OCI-LY7 (cell line): Measurements from ENCODE around the gene TRMO. TPM values are rescaled to one million over a fixed set of nuclear protein-coding genes. Genes with fewer than 3 reads are reported as not detected.

Experiments used
- BruUV-seq: library from RNA; stranded (reverse); fragments of 400-500 nt; replicated peaks from 2 replicates; lab custom pipeline; 2021; lab: Mats Ljungman, UMichigan
- CTCF ChIA-PET: fragments of 300-600 bp; sonication (Branson Sonifier 250); formaldehyde crosslinking; loops from one replicate; lab custom pipeline; 2022; ENCODE audit warnings: antibody characterized with exemption; ENCODE audit not compliant: unreplicated experiment; lab: Charles Lee
- POLR2A ChIA-PET: fragments of 300-600 bp; sonication (Branson Sonifier 250); formaldehyde crosslinking; loops from one replicate; lab custom pipeline; 2022; ENCODE audit warnings: antibody characterized with exemption; lab: Charles Lee
- DNase-seq: peaks from one replicate; pipeline ENCODE4 v3.0.0-alpha.2; 2015; ENCODE audit warnings: low spot score
- H2AFZ ChIP-seq: fragments of 200-600 bp; sonication (generic), shearing (Covaris generic); 2 replicates; pipeline ENCODE4 v1.6.1; 2014; ENCODE audit warnings: mild to moderate bottlenecking, antibody characterized with exemption, low read length, moderate library complexity
- H3K27ac ChIP-seq: fragments of 200-600 bp; sonication (generic); 2 replicates; pipeline ENCODE4 v1.5.1; 2014; ENCODE audit warnings: mixed run types, low read depth, mild to moderate bottlenecking, moderate library complexity, low read length, inconsistent platforms; ENCODE audit not compliant: poor library complexity, severe bottlenecking
- H3K36me3 ChIP-seq: fragments of 200-600 bp; sonication (generic); 2 replicates; pipeline ENCODE4 v1.6.1; 2014; ENCODE audit warnings: mild to moderate bottlenecking, antibody characterized with exemption, low read length, moderate library complexity, mixed read lengths; ENCODE audit not compliant: insufficient read depth
- H3K4me1 ChIP-seq: fragments of 200-600 bp; sonication (generic); 2 replicates; pipeline ENCODE4 v1.5.1; 2014; ENCODE audit warnings: mild to moderate bottlenecking, low read length; ENCODE audit not compliant: insufficient read depth, poor library complexity, severe bottlenecking
- H3K4me2 ChIP-seq: fragments of 200-600 bp; sonication (generic); 2 replicates; pipeline ENCODE4 v1.6.1; 2014; ENCODE audit warnings: mild to moderate bottlenecking, low read length
- H3K4me3 ChIP-seq: fragments of 200-600 bp; sonication (generic); 2 replicates; pipeline ENCODE4 v1.5.1; 2014; ENCODE audit warnings: mild to moderate bottlenecking, low read depth, low read length; ENCODE audit not compliant: poor library complexity, severe bottlenecking
- H3K79me2 ChIP-seq: fragments of 200-600 bp; sonication (generic); 2 replicates; pipeline ENCODE4 v1.6.1; 2016; ENCODE audit warnings: low read depth, mild to moderate bottlenecking, low read length, moderate library complexity, mixed read lengths; ENCODE audit not compliant: insufficient read depth
- H3K9me2 ChIP-seq: fragments of 200-600 bp; sonication (generic); 2 replicates; pipeline ENCODE4 v1.6.1; 2016; ENCODE audit warnings: mild to moderate bottlenecking, low read length, mixed read lengths; ENCODE audit not compliant: insufficient read depth
- H3K9me3 ChIP-seq: fragments of 200-600 bp; sonication (generic); 2 replicates; pipeline ENCODE4 v1.6.1; 2014; ENCODE audit warnings: mild to moderate bottlenecking, mixed run types, low read length, mixed read lengths
- H4K20me1 ChIP-seq: fragments of 200-600 bp; sonication (generic); 2 replicates; pipeline ENCODE4 v1.6.1; 2014; ENCODE audit warnings: mild to moderate bottlenecking, antibody characterized with exemption, low read length, moderate library complexity, mixed read lengths; ENCODE audit not compliant: insufficient read depth
- CTCF ChIP-seq: fragments of 200-600 bp; sonication (generic); conservative IDR thresholded peaks from 2 replicates; pipeline ENCODE4 v1.5.1; 2014; ENCODE audit warnings: mild to moderate bottlenecking, antibody characterized with exemption, low read length, moderate library complexity, mixed read lengths
- EZH2phosphoT487 ChIP-seq: fragments of 200-600 bp; sonication (generic); IDR thresholded peaks from 2 replicates; pipeline ENCODE4 v1.6.1; 2018; ENCODE audit warnings: low read depth, borderline replicate concordance, mild to moderate bottlenecking, mixed run types, antibody characterized with exemption, low read length, moderate library complexity, mixed read lengths
- intact Hi-C: fragments of 100-400 bp; cut with micrococcal nuclease; formaldehyde crosslinking; loops from one replicate; pipeline ENCODE4 v1.10.0; 2022; ENCODE audit not compliant: unreplicated experiment
- total RNA-seq, 2 experiments: library from RNA; depleted of rRNA in 1 of 2; stranded (reverse); fragments of >200 nt in 1 of 2; shearing (Covaris generic) in 1 of 2; gene quantifications; 2 replicates each; pipeline ENCODE4 v1.2.3, GENCODE V29; 2014 to 2022

The TRMO gene
- total RNA-seq, 2 experiments from 2014 or later: 10.9 to 17.6 TPM

DNA sequence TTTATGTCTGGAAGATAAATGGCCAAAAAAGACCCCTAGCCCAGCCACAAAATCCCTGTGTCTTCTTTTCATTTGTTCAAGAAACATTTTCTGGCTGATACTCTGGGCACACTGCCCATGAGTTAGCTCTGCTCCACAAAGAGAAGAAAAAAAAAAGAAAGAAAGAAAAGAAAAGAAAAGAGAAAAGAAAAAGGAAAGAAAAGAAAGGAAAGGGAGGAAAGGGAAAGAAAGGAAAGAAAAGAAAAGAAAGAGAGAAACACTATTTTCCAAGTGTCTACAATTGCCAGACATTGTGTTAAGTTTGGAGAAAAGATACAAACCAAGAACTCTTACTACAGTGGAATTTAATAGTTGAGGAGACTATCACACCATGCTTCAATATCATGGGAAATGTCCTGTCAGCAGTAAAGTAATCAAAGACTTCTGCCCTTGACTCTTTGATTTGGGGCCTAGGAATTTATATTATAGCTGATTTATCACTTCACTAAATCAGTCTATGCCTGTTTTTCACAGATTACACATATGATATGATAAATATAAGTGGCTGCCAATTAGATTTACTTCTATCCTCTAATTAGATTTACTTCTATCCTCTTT, 3.0 kb downstream of the TRMO start:
- no peak overlapping the region for H3K4me3 ChIP-seq
- H2AFZ ChIP-seq: no peak overlapping the region
- intact Hi-C loops: no loop called here
- BruUV-seq: no TSS peak
- ChIA-PET CTCF (no interaction called here), POLR2A (interaction anchor here (1.0 to 2.6 kb wide), 2 partner anchors 17 to 202 kb away, joined by 4 to 10 read pairs; no protein-coding TSS in a partner anchor)
- H3K4me2 ChIP-seq: peak overlapping the region; percentile 85; the same call in 1 of the 2 replicates
- H3K27ac ChIP-seq: no peak overlapping the region
- H3K79me2 ChIP-seq: peaks cover 14% of the 10 kb centered on the region; the same call in 1 of the 2 replicates
- no peaks in the 10 kb centered on the region for H4K20me1 ChIP-seq
- H3K9me3 ChIP-seq: no peaks in the 10 kb centered on the region
- DNase-seq: no peak
- H3K4me1 ChIP-seq: peaks cover 18% of the 10 kb centered on the region
- H3K9me2 ChIP-seq: no peaks in the 10 kb centered on the region; the same call in 1 of the 2 replicates
- H3K36me3 ChIP-seq: peaks cover 13% of the 10 kb centered on the region
- TF ChIP-seq CTCF (no peak), EZH2phosphoT487 (no peak)

- peaks cover 19% of the 10 kb centered on the region for H3K36me3 ChIP-seq
- no TSS peak for BruUV-seq
- intact Hi-C loops: no loop called here
Observed at GRCh38 chr9:97918611-97919010, 3.7 kb downstream of the TRMO start.

More at GRCh38 chr9:97918611-97919010, 3.7 kb downstream of the TRMO start:
- CTCF ChIA-PET: no interaction called here
- H3K9me2 ChIP-seq: no peaks in the 10 kb centered on the region; the same call in 1 of the 2 replicates
- peaks cover 13% of the 10 kb centered on the region for H3K4me1 ChIP-seq
- H4K20me1 ChIP-seq: no peaks in the 10 kb centered on the region
- no peak overlapping the region for H3K4me3 ChIP-seq
- POLR2A ChIA-PET: no interaction called here
- TF ChIP-seq EZH2phosphoT487 (no peak), CTCF (no peak)
- no peak overlapping the region for H2AFZ ChIP-seq
- H3K79me2 ChIP-seq: peaks cover 14% of the 10 kb centered on the region; the same call in 1 of the 2 replicates
- no peak overlapping the region for H3K27ac ChIP-seq
- H3K4me2 ChIP-seq: no peak overlapping the region
- H3K9me3 ChIP-seq: no peaks in the 10 kb centered on the region
- DNase-seq: no peak
